Endodermal cell (in vitro differentiated cells): ENCODE measurements around the gene TMEM170B. TPM values are rescaled to one million over a fixed set of nuclear protein-coding genes. Genes with fewer than 3 reads are reported as not detected.

Experiments
- DNase-seq: peaks from one replicate; pipeline ENCODE4 v3.0.0-alpha.2; 2017
- H3K27ac ChIP-seq: 2 replicates; pipeline ENCODE4 v1.5.1; 2013; ENCODE audit warnings: mild to moderate bottlenecking, low read depth, low read length, moderate library complexity
- H3K27me3 ChIP-seq: 2 replicates; pipeline ENCODE4 v1.6.1; 2013; ENCODE audit warnings: mild to moderate bottlenecking, low read length, moderate library complexity; ENCODE audit not compliant: insufficient read depth, control insufficient read depth, poor library complexity, severe bottlenecking
- H3K36me3 ChIP-seq: 2 replicates; pipeline ENCODE4 v1.7.0; 2013; ENCODE audit warnings: mild to moderate bottlenecking, low read length, moderate library complexity; ENCODE audit not compliant: control insufficient read depth, insufficient read depth
- H3K4me1 ChIP-seq: one replicate; pipeline ENCODE4 v1.7.0; 2013; ENCODE audit warnings: low read length; ENCODE audit not compliant: control insufficient read depth, insufficient read depth
- H3K4me3 ChIP-seq: 2 replicates; pipeline ENCODE4 v1.5.1; 2013; ENCODE audit warnings: mild to moderate bottlenecking, low read length, moderate library complexity
- H3K9ac ChIP-seq: 2 replicates; pipeline ENCODE4 v1.6.1; 2013; ENCODE audit warnings: mild to moderate bottlenecking, low read length, moderate library complexity; ENCODE audit not compliant: poor library complexity, severe bottlenecking; ENCODE audit errors: extremely low read depth
- H3K9me3 ChIP-seq: 2 replicates; pipeline ENCODE4 v1.6.1; 2013; ENCODE audit warnings: mild to moderate bottlenecking, low read length, moderate library complexity; ENCODE audit not compliant: control insufficient read depth
- H3K27ac Mint-ChIP-seq: 2 replicates; pipeline ENCODE4 v1.8.0; 2020; ENCODE audit warnings: mixed read lengths
- H3K27me3 Mint-ChIP-seq: 2 replicates; pipeline ENCODE4 v1.8.0; 2021; ENCODE audit warnings: mild to moderate bottlenecking, mixed read lengths; ENCODE audit not compliant: insufficient read depth
- H3K36me3 Mint-ChIP-seq: 2 replicates; pipeline ENCODE4 v1.8.0; 2020; ENCODE audit warnings: low read depth, mixed read lengths
- H3K4me1 Mint-ChIP-seq: 2 replicates; pipeline ENCODE4 v1.8.0; 2020; ENCODE audit warnings: mixed read lengths
- H3K4me3 Mint-ChIP-seq: 2 replicates; pipeline ENCODE4 v1.8.0; 2020; ENCODE audit warnings: mild to moderate bottlenecking, moderate library complexity, mixed read lengths
- H3K9me3 Mint-ChIP-seq: 2 replicates; pipeline ENCODE4 v1.8.0; 2020; ENCODE audit warnings: mild to moderate bottlenecking, mixed read lengths
- WGBS, 2 experiments: methylation state at CpG; one replicate each; pipeline versions ENCODE4 v1.1.5 to v1.1.7; 2013; ENCODE audit warnings: missing lambda C conversion rate in 2 of 2, mixed read lengths in 1 of 2; ENCODE audit not compliant: insufficient coverage in 1 of 2, insufficient read length in 1 of 2; 5-methylcytosine and 5-hydroxymethylcytosine counted together
- total RNA-seq, 2 donors: library from RNA; stranded (reverse); fragmentation: NEBNext Ultra II Directional in 1 of 2; extraction: Animal tissue kit (Norgen Biotek cat#: 25700) in 1 of 2; gene quantifications; 2 replicates in 1 of 2; 3 replicates in 1 of 2; pipeline ENCODE4 v1.2.1, GENCODE V29; 2021
- TF ChIP-seq, protein P1 (sequence below): fragments of 200-600 bp; sonication (generic); conservative IDR thresholded peaks from 2 replicates; pipeline ENCODE4 v1.5.0; 2021; ENCODE audit warnings: antibody characterized with exemption, mild to moderate bottlenecking

Gene TMEM170B
- total RNA-seq, 2 donors from 2014 or later: 2.3 to 5.3 TPM

DNA sequence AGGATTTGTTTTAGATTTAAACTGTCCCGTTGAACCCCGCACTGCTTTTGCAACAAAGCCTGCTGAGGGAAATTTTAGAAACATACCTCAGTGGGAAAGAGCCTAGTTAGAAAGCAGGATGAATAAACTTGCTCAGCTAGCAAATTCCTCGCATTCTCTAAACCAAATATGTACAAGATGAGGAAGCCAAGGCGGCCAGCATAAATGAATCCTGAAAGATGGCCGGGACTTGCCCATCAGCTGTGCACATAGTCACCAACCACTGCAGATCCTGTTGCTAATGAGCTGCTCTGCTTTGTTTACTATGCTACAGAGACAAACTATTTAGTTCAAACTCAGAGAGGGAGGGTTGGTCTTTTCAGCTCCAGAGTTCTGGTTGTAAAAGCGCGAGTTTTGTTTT is 49.0 kb downstream of the TMEM170B start:
- Histone ChIP-seq H3K4me3 (no peak overlapping the region), H3K9ac (no peak overlapping the region), H3K4me1 (no peaks in the 10 kb centered on the region), H3K27me3 (no peaks in the 10 kb centered on the region), H3K27ac (peak overlapping the region; percentile 3), H3K36me3 (no peaks in the 10 kb centered on the region), H3K9me3 (peaks cover 4% of the 10 kb centered on the region)
- Mint-ChIP-seq H3K27ac (peak overlapping the region; percentile 23), H3K27me3 (no peaks in the 10 kb centered on the region), H3K36me3 (no peaks in the 10 kb centered on the region), H3K4me3 (no peak overlapping the region), H3K4me1 (peaks cover 3% of the 10 kb centered on the region), H3K9me3 (peaks cover 5% of the 10 kb centered on the region)
- 79 to 85% methylated on average over 5 to 7 of the region's 7 CpGs for WGBS, 2 experiments
- peak; percentile 46 for DNase-seq
- TF ChIP-seq, protein P1, sequence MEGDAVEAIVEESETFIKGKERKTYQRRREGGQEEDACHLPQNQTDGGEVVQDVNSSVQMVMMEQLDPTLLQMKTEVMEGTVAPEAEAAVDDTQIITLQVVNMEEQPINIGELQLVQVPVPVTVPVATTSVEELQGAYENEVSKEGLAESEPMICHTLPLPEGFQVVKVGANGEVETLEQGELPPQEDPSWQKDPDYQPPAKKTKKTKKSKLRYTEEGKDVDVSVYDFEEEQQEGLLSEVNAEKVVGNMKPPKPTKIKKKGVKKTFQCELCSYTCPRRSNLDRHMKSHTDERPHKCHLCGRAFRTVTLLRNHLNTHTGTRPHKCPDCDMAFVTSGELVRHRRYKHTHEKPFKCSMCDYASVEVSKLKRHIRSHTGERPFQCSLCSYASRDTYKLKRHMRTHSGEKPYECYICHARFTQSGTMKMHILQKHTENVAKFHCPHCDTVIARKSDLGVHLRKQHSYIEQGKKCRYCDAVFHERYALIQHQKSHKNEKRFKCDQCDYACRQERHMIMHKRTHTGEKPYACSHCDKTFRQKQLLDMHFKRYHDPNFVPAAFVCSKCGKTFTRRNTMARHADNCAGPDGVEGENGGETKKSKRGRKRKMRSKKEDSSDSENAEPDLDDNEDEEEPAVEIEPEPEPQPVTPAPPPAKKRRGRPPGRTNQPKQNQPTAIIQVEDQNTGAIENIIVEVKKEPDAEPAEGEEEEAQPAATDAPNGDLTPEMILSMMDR: no peak

DNA sequence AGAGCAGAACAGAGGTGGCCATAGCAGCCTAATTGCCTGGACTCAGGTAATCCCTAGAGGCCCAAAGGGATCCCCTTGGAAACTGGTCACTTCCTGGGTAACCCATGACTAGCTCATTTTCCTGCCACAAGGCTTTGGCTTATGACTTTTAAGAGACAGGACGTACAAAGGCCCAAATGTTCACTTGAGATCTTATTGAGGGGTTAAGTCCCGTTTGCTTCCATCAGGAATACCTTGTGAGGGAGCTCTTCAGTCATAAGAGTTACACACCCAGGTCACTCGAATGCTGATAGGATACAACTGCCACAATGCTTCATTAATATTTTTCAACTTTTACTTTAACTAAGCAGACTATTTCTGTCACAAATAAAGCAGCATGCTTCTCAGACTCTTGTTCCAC is 51.7 kb downstream of the TMEM170B start:
- TF ChIP-seq, protein P1: no peak
- H3K27ac Mint-ChIP-seq: no peak overlapping the region
- Histone ChIP-seq H3K27ac (no peak overlapping the region), H3K4me1 (no peaks in the 10 kb centered on the region), H3K27me3 (no peaks in the 10 kb centered on the region), H3K9ac (no peak overlapping the region), H3K36me3 (no peaks in the 10 kb centered on the region), H3K9me3 (peaks cover 4% of the 10 kb centered on the region), H3K4me3 (no peak overlapping the region)
- no peaks in the 10 kb centered on the region for H3K4me1 Mint-ChIP-seq
- H3K9me3 Mint-ChIP-seq: peaks cover 5% of the 10 kb centered on the region
- H3K27me3 Mint-ChIP-seq: peaks cover 5% of the 10 kb centered on the region
- WGBS, 2 experiments: 75 to 79% methylated on average over 3 of the region's 3 CpGs
- H3K4me3 Mint-ChIP-seq: no peak overlapping the region
- H3K36me3 Mint-ChIP-seq: no peaks in the 10 kb centered on the region
- DNase-seq: no peak

DNA sequence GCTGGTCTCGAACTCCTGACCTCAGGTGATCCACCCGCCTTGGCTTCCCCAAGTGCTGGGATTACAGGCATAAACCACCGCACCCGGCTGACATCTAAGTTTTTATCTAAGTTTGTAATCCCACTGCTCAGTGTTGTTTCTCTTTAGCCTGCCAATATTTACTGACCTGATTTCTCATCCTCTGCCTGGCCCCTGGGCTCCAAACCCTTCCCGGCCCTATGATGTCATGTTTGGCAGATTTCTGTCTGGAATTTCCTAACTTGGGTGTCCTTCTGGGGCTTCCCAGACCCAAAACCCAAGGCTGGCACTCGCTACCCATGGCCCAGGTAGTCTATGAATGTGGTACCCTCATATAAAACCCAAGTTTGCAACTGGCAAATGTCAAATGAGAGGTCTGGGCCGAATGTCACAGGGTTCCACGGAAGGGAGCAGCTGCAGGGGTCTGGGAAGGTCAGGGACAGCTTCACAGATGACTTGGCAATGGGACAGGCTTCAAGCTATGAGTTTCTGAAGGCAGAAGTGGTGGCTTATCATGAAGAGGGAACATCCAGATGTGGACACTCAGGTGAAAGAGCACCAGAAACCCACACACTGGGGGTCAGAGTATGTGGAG is 54.9 kb downstream of the TMEM170B start:
- no peak overlapping the region for H3K4me3 ChIP-seq
- no peak for DNase-seq
- Mint-ChIP-seq H3K9me3 (peaks cover 5% of the 10 kb centered on the region), H3K4me1 (peaks cover 4% of the 10 kb centered on the region), H3K27me3 (peaks cover 5% of the 10 kb centered on the region), H3K27ac (no peak overlapping the region), H3K36me3 (no peaks in the 10 kb centered on the region), H3K4me3 (no peak overlapping the region)
- H3K9me3 ChIP-seq: peaks cover 4% of the 10 kb centered on the region
- H3K9ac ChIP-seq: no peak overlapping the region
- TF ChIP-seq, protein P1: no peak
- no peaks in the 10 kb centered on the region for H3K36me3 ChIP-seq
- no peak overlapping the region for H3K27ac ChIP-seq
- no peaks in the 10 kb centered on the region for H3K27me3 ChIP-seq
- H3K4me1 ChIP-seq: no peaks in the 10 kb centered on the region
- 88 to 93% methylated on average over 7 to 8 of the region's 8 CpGs for WGBS, 2 experiments
